Measurements from ENCODE around the gene PLA2G4A. TPM values are rescaled to one million over a fixed set of nuclear protein-coding genes. Genes with fewer than 3 reads are reported as not detected.

PLA2G4A gene
- total RNA-seq, 1 experiment from 2014 or later, result 0.39 TPM

DNA sequence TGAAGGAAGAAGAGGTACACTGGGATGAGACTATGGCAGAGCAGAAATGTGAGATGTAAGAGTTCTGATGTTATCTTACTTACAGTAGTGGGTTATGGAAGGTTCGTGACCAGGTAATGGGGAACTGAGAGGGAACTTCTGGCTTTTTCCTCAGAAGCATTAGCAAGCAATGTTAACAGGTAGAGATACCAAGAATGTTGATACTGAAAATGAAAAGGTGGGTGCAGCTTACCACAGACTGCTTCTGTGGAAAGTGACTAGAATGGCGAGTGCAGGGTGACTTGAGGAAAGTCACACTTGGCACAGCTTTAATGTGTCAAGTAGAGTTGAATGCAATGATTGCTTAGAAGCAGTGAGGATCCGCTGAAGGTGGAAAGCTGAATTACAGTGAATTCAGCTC, 70.8 kb downstream of the PLA2G4A start:
- no peaks in the 10 kb centered on the region for H3K23me2 ChIP-seq (ENCODE audit: insufficient read length, low read depth, low read length, poor library complexity, severe bottlenecking)
- H3K14ac ChIP-seq (ENCODE audit: insufficient read depth, low read length), result no peak overlapping the region
- H3K4me2 ChIP-seq (ENCODE audit: insufficient read depth, insufficient read length, low read length), result no peak overlapping the region
- no peak overlapping the region for H2BK15ac ChIP-seq (ENCODE audit: low read depth, low read length)
- TF ChIP-seq, protein P1, sequence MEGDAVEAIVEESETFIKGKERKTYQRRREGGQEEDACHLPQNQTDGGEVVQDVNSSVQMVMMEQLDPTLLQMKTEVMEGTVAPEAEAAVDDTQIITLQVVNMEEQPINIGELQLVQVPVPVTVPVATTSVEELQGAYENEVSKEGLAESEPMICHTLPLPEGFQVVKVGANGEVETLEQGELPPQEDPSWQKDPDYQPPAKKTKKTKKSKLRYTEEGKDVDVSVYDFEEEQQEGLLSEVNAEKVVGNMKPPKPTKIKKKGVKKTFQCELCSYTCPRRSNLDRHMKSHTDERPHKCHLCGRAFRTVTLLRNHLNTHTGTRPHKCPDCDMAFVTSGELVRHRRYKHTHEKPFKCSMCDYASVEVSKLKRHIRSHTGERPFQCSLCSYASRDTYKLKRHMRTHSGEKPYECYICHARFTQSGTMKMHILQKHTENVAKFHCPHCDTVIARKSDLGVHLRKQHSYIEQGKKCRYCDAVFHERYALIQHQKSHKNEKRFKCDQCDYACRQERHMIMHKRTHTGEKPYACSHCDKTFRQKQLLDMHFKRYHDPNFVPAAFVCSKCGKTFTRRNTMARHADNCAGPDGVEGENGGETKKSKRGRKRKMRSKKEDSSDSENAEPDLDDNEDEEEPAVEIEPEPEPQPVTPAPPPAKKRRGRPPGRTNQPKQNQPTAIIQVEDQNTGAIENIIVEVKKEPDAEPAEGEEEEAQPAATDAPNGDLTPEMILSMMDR (conservative IDR thresholded peaks at IDR 0.05), result no peak
- no peak overlapping the region for H3K27ac ChIP-seq (ENCODE audit: insufficient read length, low read depth, low read length)
- H2AFZ ChIP-seq (ENCODE audit: low read length), result no peak overlapping the region
- no peak overlapping the region for H3K27ac Mint-ChIP-seq
- H2BK20ac ChIP-seq (ENCODE audit: low read depth, low read length, poor library complexity, severe bottlenecking), result no peak overlapping the region
- H3K9ac ChIP-seq (ENCODE audit: extremely low read depth, insufficient read length, low read length), result no peak overlapping the region
- H2BK12ac ChIP-seq (ENCODE audit: insufficient read length, low read depth, low read length), result no peak overlapping the region
- H2AK5ac ChIP-seq (ENCODE audit: insufficient read length, low read length), result no peak overlapping the region
- H3K9me3 Mint-ChIP-seq, result peaks cover 0 to 4% of the 10 kb centered on the region in 2 experiments; a peak in 4 of 5 replicates
- H3T11ph ChIP-seq (ENCODE audit: low read length), result no peak overlapping the region
- no peak overlapping the region for H3K18ac ChIP-seq (ENCODE audit: insufficient read length, low read depth, low read length)
- peaks cover 0 to 11% of the 10 kb centered on the region in 2 experiments; a peak in 2 of 4 replicates for H3K4me1 Mint-ChIP-seq
- H4K5ac ChIP-seq (ENCODE audit: insufficient read length, low read depth, low read length), result no peak overlapping the region
- H4K20me1 ChIP-seq (ENCODE audit: control insufficient read depth, insufficient read depth, insufficient read length), result no peaks in the 10 kb centered on the region
- H3K23ac ChIP-seq (ENCODE audit: insufficient read length, low read depth, low read length), result no peak overlapping the region
- no peaks in the 10 kb centered on the region for H3K27me3 Mint-ChIP-seq (ENCODE audit: low read depth)
- no peak overlapping the region for H3K56ac ChIP-seq (ENCODE audit: insufficient read length, low read depth, low read length)
- H3K27me3 ChIP-seq (ENCODE audit: insufficient read depth, low read length), result no peaks in the 10 kb centered on the region
- no peak overlapping the region for H2BK5ac ChIP-seq (ENCODE audit: insufficient read length, low read length)
- no peak overlapping the region for H2BK120ac ChIP-seq (ENCODE audit: low read depth, low read length, poor library complexity, severe bottlenecking)
- no peak overlapping the region for H4K8ac ChIP-seq (replicated peaks; ENCODE audit: insufficient read length, low read depth, low read length)
- WGBS (ENCODE audit: extremely low coverage, insufficient read length, low lambda C conversion rate), result no CpG with 5 or more reads among the region's 3 CpGs
- no peak overlapping the region for H3K4me3 Mint-ChIP-seq
- no peaks in the 10 kb centered on the region for H3K9me3 ChIP-seq (ENCODE audit: control insufficient read depth, low read depth, low read length)
- H3K4ac ChIP-seq (ENCODE audit: low read depth, low read length), result no peak overlapping the region
- H3K79me1 ChIP-seq (ENCODE audit: insufficient read depth, low read depth, low read length, poor library complexity, severe bottlenecking), result no peaks in the 10 kb centered on the region
- H4K91ac ChIP-seq (ENCODE audit: insufficient read length, low read depth, low read length), result no peak overlapping the region
- DNase-seq, result no peak
- H3K79me2 ChIP-seq (ENCODE audit: insufficient read depth, low read length), result no peaks in the 10 kb centered on the region
- no peaks in the 10 kb centered on the region for H3K4me1 ChIP-seq (ENCODE audit: insufficient read depth, low read length)
- H3K36me3 Mint-ChIP-seq (ENCODE audit: insufficient read depth in 1 of 3, low read depth in 3 of 3), result no peaks in the 10 kb centered on the region; a peak in 2 of 7 replicates
